AG04449 (cell line): Measurements from ENCODE around the gene ICE2.

Experiments
- CTCF ChIA-PET: fragments of 350-600 bp; formaldehyde crosslinking; extraction: SDS; loops from one replicate; lab custom pipeline; 2021; ENCODE audit warnings: antibody characterized with exemption; lab: Yijun Ruan, JAX
- POLR2A ChIA-PET: fragments of 400-600, 350-600 bp; formaldehyde crosslinking; extraction: SDS; loops from one replicate; lab custom pipeline; 2020; ENCODE audit warnings: antibody characterized with exemption, inconsistent platforms; lab: Yijun Ruan, JAX
- DNase-seq: peaks from one replicate; pipeline ENCODE4 v3.0.0-alpha.2; 2010; ENCODE audit warnings: low read depth, low spot score
- H3K4me3 ChIP-seq: 2 replicates; pipeline ENCODE4 v1.5.1; 2011; ENCODE audit warnings: low read depth, mild to moderate bottlenecking, control low read depth, low read length
- TF ChIP-seq, protein P1 (sequence below): IDR thresholded peaks from one replicate; pipeline ENCODE4 v1.5.1; 2011; ENCODE audit warnings: mild to moderate bottlenecking, moderate library complexity, low read length, control low read depth, inconsistent platforms; ENCODE audit not compliant: insufficient read depth; ENCODE audit errors: missing control alignments

The ICE2 gene

DNA sequence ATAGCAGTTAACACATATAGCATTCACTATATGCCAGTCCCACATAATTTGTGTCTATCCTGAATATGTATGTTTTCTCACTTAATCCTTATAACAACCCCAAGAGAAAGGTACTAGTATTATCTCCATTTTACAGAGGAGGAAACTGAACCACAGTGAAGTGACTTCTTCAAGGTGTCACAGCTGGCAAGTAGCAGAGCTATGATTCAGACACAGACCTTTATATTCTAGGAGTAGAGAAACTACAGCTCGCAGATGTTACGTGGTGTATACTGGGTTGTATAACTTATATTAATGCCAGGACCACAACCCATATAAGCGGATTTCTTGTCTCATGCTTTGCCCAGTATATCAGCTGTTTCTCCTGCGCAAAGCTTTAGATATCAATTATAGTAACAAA, 29.5 kb upstream of the ICE2 start:
- ChIA-PET CTCF (interaction anchor here (0.9 to 8.2 kb wide), 16 partner anchors 11 to 1327 kb away, joined by 3 to 125 read pairs (median 6); no protein-coding TSS in a partner anchor), POLR2A (no interaction called here)
- TF ChIP-seq, protein P1, sequence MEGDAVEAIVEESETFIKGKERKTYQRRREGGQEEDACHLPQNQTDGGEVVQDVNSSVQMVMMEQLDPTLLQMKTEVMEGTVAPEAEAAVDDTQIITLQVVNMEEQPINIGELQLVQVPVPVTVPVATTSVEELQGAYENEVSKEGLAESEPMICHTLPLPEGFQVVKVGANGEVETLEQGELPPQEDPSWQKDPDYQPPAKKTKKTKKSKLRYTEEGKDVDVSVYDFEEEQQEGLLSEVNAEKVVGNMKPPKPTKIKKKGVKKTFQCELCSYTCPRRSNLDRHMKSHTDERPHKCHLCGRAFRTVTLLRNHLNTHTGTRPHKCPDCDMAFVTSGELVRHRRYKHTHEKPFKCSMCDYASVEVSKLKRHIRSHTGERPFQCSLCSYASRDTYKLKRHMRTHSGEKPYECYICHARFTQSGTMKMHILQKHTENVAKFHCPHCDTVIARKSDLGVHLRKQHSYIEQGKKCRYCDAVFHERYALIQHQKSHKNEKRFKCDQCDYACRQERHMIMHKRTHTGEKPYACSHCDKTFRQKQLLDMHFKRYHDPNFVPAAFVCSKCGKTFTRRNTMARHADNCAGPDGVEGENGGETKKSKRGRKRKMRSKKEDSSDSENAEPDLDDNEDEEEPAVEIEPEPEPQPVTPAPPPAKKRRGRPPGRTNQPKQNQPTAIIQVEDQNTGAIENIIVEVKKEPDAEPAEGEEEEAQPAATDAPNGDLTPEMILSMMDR: no peak
- no peak overlapping the region for H3K4me3 ChIP-seq
- no peak for DNase-seq

DNA sequence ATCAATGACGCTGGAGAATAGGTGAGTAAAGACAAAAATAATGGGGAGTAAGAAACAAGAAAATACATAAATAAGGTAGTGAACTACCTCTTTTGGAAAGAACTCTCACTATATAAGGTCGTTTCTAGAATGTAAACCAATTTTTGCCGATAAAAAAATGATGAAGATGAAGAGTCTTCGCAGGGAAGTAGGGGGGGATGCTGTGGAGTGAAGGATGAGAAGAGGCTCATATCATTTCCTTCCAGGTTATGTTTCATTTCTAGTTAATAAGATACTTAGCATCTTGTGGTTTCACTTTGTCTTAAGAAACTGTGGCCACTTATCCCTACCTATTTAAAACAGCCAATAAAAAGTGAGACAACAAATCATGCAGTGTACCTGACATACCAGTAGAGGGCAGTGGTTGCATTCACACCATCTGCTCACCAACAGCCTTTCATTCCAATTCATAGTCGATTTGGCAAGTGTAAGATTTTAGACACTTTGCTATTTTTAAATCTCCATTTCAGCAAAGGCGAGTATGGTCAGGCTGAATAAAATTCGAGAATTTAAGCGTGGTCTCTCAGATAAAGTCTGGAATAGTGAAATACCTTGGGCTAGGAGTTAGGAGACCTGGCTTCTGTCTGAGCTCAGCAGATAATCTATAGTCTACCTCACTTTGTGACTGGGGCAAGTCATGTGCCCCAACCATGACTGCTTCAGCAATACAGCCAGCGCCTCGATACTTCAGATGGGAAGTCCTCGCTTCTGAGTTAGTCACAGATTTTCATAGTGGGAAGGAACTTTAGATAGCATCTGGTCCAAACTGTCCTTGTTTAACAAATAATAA, 28.9 kb upstream of the ICE2 start:
- TF ChIP-seq, protein P1: peak; percentile 78
- ChIA-PET CTCF (interaction anchor here (0.9 to 8.2 kb wide), 18 partner anchors 7 to 1328 kb away, joined by 3 to 125 read pairs (median 6); no protein-coding TSS in a partner anchor), POLR2A (interaction anchor here (0.5 kb wide), 1 partner anchor 672 kb away, joined by 3 read pairs; no protein-coding TSS in a partner anchor)
- DNase-seq: peak; percentile 24
- H3K4me3 ChIP-seq: no peak overlapping the region

DNA sequence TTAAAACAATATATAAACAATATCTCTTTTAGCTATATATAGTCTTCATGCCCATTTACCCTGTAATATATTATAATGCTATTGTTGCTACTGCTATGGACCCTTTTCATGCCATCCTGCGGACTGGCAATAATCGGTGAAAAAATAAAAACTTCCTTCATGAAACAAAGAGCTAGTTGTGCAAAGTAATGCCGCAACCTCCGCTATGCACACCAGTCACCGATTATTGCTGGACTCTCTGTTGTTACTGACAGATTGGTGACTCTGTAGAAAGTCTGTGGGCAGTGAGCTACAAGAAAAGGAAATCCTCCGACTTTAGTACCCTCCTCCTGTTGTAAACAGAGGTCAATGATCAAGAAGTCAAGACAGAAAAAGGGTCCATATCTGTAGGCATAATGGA, 17.9 kb upstream of the ICE2 start:
- no peak for DNase-seq
- TF ChIP-seq, protein P1: no peak
- ChIA-PET CTCF (interaction anchor here (1.2 to 6.9 kb wide), 5 partner anchors 10 to 168 kb away, joined by 3 to 54 read pairs (median 4); no protein-coding TSS in a partner anchor), POLR2A (no interaction called here)
- H3K4me3 ChIP-seq: no peak overlapping the region

DNA sequence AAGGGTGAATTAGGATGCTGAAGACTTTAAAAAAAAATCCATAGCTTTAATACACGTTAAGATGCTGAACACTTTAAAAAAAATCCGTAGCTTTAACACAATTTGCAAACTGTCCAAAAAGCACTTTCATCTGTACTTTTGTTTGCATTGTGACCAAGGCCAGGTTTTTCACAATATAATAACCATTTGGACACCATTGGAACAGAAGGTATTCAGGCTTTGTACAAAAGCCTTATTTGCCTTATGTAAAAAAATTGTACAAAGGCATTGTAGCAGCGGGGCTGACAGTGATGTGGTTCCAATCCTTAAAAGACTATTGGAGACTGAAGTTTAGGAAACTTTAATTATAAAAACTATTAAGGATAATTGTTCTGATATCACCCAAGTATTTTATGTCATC, 15.2 kb upstream of the ICE2 start:
- ChIA-PET CTCF (interaction anchor here (1.0 to 6.9 kb wide), 4 partner anchors 13 to 1340 kb away, joined by 3 to 54 read pairs (median 4); no protein-coding TSS in a partner anchor), POLR2A (no interaction called here)
- DNase-seq: no peak
- H3K4me3 ChIP-seq: no peak overlapping the region
- TF ChIP-seq, protein P1: no peak

DNA sequence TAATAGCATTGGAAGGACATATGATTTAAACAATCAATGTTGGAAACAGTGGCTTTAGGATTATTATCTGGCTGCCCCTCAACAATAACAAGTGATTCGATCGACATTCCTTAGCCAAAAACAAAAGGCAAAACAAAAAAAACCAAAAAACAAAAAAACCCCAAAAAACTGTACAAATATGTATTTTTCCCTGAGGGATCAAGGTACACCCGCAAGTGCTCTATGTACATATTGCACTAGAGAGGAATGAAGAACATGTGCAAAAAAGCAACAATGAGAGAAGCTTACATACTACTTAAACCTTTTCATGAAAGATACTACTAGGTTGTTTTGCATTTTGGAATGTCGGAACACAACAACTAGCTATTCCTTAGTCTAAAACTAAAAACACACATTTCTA, 14.2 kb upstream of the ICE2 start:
- no peak overlapping the region for H3K4me3 ChIP-seq
- POLR2A ChIA-PET: no interaction called here
- CTCF ChIA-PET: interaction anchor here (6.9 kb wide), 1 partner anchor 14 kb away, joined by 54 read pairs; no protein-coding TSS in a partner anchor
- TF ChIP-seq, protein P1: no peak
- DNase-seq: no peak

DNA sequence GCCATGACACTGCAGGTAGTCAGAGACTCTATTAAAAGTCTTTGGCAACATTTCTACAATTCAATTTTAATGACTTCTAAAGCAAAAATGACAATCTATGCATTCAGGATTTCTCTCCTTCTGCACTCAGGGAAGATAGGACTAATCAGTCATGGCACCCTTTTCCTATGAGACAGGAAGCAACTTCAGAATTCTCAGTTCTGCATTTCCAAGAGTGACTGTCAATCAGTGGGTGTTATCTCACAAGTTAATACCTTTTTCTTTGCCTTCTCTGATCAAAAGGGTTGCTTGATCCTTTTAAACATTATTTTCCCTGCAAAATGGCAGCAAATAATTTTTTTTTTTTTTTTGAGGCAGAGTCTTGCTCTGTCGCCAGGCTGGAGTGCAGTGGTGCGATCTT, 7.8 kb upstream of the ICE2 start:
- TF ChIP-seq, protein P1: no peak
- H3K4me3 ChIP-seq: no peak overlapping the region
- CTCF ChIA-PET: no interaction called here
- no peak for DNase-seq
- POLR2A ChIA-PET: no interaction called here
